Stomach (tissue), 9 donors: ENCODE results near the gene PRDM16. TPM values are rescaled to one million over a fixed set of nuclear protein-coding genes. Genes with fewer than 3 reads are reported as not detected.

Experiments used
- DNase-seq, 2 donors: peaks; one replicate each; pipeline versions ENCODE4 v3.0.0 to v3.0.0-alpha.2; 2013 to 2019
- H3K27ac ChIP-seq, 5 donors: fragments of 200-600 bp in 4 of 5; sonication (generic) in 4 of 5; one replicate each; pipeline ENCODE4 v1.5.1; 2013 to 2019; ENCODE audit warnings: mild to moderate bottlenecking in 1 of 5, moderate library complexity in 1 of 5
- H3K27me3 ChIP-seq, 3 donors: fragments of 200-600 bp; sonication (generic); one replicate each; pipeline ENCODE4 v1.5.1; 2017 to 2019; ENCODE audit warnings: mixed run types in 1 of 3
- H3K36me3 ChIP-seq, 4 donors: fragments of 200-600 bp; sonication (generic); 1 replicate in 3 of 4; 2 replicates in 1 of 4; pipeline ENCODE4 v1.5.1; 2016 to 2019
- H3K4me1 ChIP-seq, 4 donors: fragments of 200-600 bp; sonication (generic); one replicate each; pipeline ENCODE4 v1.5.1; 2016 to 2019
- H3K4me3 ChIP-seq, 4 donors: fragments of 200-600 bp; sonication (generic) in 3 of 4; one replicate each; pipeline ENCODE4 v1.5.1; 2016 to 2019; ENCODE audit warnings: mild to moderate bottlenecking in 1 of 4
- H3K9me3 ChIP-seq, 4 donors: fragments of 200-600 bp; sonication (generic); one replicate each; pipeline ENCODE4 v1.5.1; 2016 to 2019
- EP300 ChIP-seq: sonication (generic); formaldehyde crosslinking; IDR thresholded peaks from one replicate; pipeline ENCODE4 v1.6.1; 2017; ENCODE audit warnings: antibody characterized with exemption
- POLR2A ChIP-seq, 4 donors: fragments of 450-650 bp; IDR thresholded peaks; one replicate each; pipeline ENCODE4 v1.6.1; 2016; ENCODE audit warnings: antibody characterized with exemption in 4 of 4, control low read depth in 2 of 4, mild to moderate bottlenecking in 1 of 4, moderate library complexity in 1 of 4
- POLR2AphosphoS5 ChIP-seq, 3 donors: sonication (generic); formaldehyde crosslinking; IDR thresholded peaks; one replicate each; pipeline ENCODE4 v1.6.1; 2016; ENCODE audit warnings: antibody characterized with exemption in 3 of 3
- WGBS, 5 donors: extraction: QIAGEN DNeasy Blood & Tissue Kit in 3 of 5; methylation state at CpG; one replicate each; pipeline versions ENCODE4 v1.1.5 to v1.1.7; 2013 to 2018; 5-methylcytosine and 5-hydroxymethylcytosine counted together
- intact Hi-C: fragments of 100-400 bp; cut with DNase I; formaldehyde crosslinking; loops from one replicate; pipeline ENCODE4 v1.15.1; 2023; ENCODE audit warnings: low total_unique reads
- polyA plus RNA-seq, 3 donors: library from polyadenylated mRNA; stranded (reverse); fragments of 200-250 nt; gene quantifications; one replicate each; pipeline ENCODE4 v1.2.3, GENCODE V29; 2013
- total RNA-seq, 5 donors: library from RNA; depleted of rRNA; stranded (reverse); fragments of >200 nt; gene quantifications; one replicate each; pipeline versions ENCODE4 v1.1.0 to v1.2.3, GENCODE V29; 2014 to 2016
- TF ChIP-seq, protein P1 (sequence below), 7 experiments: fragments of 450-650 bp in 4 of 7; fragments of 200-600 bp in 3 of 7; sonication (generic) in 3 of 7; IDR thresholded peaks; one replicate each; pipeline ENCODE4 v1.5.1; 2016 to 2019; ENCODE audit warnings: antibody characterized with exemption in 7 of 7, control low read depth in 2 of 7, mild to moderate bottlenecking in 1 of 7
- donor health status: healthy with polysubstance abuse.
- donor health status: Bipolar disorder and iron deficiency.
- donor health status: healthy.

PRDM16 gene
- total and polyA plus RNA-seq, 8 donors, result 0.29 to 222 (median 15.8) TPM

DNA sequence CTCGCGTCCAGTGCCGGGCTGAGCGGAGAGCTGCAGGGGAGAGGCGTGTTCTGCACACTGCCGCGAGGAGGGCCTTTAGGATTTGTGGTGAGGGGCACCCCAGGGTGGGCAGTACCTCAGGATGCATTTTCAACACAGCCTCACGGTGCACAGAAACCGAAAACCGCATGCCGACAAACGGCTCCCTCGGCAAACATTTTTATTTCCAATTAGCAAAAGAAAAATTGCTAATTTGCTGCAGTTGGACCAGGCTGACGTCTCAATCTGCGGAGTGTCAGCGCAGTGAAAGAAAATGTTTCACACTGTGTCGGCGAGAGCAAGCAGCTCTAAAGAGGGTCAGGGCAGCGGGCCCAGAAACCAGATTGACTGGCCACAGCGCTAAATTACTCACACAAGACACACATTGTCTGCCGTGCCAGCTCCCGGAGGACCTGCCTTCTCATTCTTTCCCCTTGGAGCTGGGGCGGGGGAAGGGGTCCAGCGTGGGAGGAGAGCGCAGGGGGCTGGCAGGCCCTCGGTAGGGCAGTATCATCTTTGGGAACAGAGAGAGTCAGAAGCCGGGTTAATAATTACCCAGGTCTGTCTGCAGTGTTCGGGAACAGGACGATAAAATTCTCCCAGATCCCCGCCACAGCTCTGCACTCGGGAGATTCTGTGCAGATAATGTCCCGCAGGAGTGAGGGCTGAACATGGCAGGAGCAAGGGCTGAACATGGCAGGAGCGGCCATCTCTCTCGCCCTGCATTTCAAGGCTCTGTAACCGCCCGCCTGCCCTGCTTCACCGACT is 150.2 kb downstream of the PRDM16 start:
- DNase-seq, result peak; percentile 89 to 91
- Histone ChIP-seq H3K36me3 (no peaks in the 10 kb centered on the region), H3K4me3 (peak overlapping the region in 2 of 4 donors; percentile 6 to 11), H3K27me3 (peaks cover 0 to 7% (median 0%) of the 10 kb centered on the region in 3 donors), H3K27ac (peak overlapping the region; percentile 77 to 91 (median 84)), H3K4me1 (peaks cover 46 to 77% (median 67%) of the 10 kb centered on the region in 4 donors), H3K9me3 (no peaks in the 10 kb centered on the region)
- intact Hi-C loops, result no loop called here
- 27 to 41% (median 32%) methylated on average over 35 to 37 of the region's 37 CpGs for WGBS, 5 donors
- TF ChIP-seq POLR2A (IDR thresholded peaks at IDR 0.05) (no peak), EP300 (no peak), POLR2AphosphoS5 (IDR thresholded peaks at IDR 0.05) (peak in 2 of 3 donors; percentile 61 to 64)
- TF ChIP-seq, protein P1, sequence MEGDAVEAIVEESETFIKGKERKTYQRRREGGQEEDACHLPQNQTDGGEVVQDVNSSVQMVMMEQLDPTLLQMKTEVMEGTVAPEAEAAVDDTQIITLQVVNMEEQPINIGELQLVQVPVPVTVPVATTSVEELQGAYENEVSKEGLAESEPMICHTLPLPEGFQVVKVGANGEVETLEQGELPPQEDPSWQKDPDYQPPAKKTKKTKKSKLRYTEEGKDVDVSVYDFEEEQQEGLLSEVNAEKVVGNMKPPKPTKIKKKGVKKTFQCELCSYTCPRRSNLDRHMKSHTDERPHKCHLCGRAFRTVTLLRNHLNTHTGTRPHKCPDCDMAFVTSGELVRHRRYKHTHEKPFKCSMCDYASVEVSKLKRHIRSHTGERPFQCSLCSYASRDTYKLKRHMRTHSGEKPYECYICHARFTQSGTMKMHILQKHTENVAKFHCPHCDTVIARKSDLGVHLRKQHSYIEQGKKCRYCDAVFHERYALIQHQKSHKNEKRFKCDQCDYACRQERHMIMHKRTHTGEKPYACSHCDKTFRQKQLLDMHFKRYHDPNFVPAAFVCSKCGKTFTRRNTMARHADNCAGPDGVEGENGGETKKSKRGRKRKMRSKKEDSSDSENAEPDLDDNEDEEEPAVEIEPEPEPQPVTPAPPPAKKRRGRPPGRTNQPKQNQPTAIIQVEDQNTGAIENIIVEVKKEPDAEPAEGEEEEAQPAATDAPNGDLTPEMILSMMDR (IDR thresholded peaks at IDR 0.05), result no peak

DNA sequence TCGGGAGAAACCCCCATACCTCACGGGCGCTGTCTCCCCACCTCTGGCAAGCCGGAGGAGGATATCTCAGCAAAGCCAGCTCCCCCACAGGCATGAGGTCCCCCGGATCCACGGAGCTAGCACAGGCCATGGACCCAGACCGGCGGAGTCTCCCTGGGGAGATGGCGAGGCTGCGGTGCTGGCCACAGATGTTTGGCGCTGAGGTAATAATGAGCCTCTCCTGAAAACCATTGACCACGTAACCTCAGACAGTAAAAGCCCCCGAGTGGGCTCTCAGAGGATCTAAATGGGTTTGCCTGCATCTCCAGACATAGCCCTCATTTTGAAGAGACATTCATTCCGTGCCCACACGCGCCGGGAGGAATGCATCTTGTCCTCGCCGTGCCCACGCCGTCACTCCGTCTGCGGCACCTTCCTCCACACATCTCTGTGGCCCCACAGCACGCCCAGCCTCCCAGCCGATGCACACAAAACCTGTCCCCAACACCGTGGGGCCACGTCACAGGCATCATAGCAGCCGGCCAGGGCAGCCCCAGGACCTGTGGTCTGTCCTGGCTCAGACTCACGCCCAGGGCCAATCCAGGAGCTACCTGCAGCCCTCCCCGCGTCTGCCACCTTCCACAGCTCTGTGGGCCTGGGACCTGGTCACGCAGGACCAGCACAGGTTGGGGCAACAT is 150.9 kb downstream of the PRDM16 start:
- no peak overlapping the region for H3K4me3 ChIP-seq
- peaks cover 0 to 7% (median 0%) of the 10 kb centered on the region in 3 donors for H3K27me3 ChIP-seq
- TF ChIP-seq, protein P1 (IDR thresholded peaks at IDR 0.05), result no peak
- no peak for TF ChIP-seq POLR2AphosphoS5 (IDR thresholded peaks at IDR 0.05)
- no peak for TF ChIP-seq EP300
- no peak for TF ChIP-seq POLR2A (IDR thresholded peaks at IDR 0.05)
- DNase-seq, result no peak
- H3K9me3 ChIP-seq, result no peaks in the 10 kb centered on the region
- peak overlapping the region; percentile 77 to 91 (median 84) for H3K27ac ChIP-seq
- intact Hi-C loops, result no loop called here
- peaks cover 46 to 72% (median 67%) of the 10 kb centered on the region in 4 donors for H3K4me1 ChIP-seq
- H3K36me3 ChIP-seq, result no peaks in the 10 kb centered on the region
- WGBS, 5 donors, result 72 to 81% (median 73%) methylated on average over 28 to 32 of the region's 32 CpGs

DNA sequence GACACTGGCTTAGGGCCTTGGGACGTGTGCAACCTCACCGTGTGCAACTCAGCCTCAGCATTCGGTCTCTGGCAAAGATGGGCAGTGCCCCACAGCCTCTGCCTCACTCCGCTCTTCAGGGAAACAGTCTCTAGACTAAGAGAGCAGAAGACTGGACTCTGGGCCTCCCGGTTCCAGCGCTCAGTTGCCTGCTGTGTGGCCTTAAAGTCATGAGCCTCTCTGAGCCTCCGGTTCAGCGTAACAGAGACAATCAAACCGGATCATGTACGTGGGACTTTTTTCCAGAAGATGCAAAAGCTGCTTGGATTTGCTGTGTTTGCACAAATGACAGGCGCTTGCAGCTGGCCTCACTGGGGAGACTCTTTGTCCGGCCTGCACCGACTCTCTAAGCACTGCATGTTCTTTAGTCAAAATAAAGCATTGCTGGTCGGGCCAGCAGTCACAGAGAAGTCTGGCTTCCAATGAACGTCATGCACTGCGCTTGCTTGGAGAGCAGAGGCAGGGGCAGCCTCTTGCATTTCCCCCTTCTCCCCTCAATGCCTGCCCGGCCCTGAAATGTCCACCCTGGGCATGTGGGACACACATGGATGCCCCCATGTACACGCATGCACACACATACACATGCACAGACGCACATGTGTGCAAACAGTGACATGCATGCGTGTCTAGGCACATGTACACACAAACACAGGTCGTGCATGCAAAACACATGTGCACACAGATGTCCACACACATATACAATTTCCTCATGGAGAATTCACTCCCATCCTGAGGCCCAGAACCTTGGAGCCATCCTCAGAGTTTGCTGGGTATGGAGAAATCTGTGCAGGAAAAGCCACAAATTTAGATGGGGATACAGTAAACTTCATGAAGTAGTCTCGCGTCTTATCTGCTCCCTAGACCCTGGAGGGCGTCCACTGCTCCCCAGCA is 152.4 kb downstream of the PRDM16 start:
- peak in 1 of 2 donors; percentile 55 for DNase-seq
- peaks cover 0 to 9% (median 0%) of the 10 kb centered on the region in 3 donors for H3K27me3 ChIP-seq
- no peak for TF ChIP-seq POLR2AphosphoS5 (IDR thresholded peaks at IDR 0.05)
- TF ChIP-seq, protein P1 (IDR thresholded peaks at IDR 0.05), result no peak
- TF ChIP-seq EP300, result no peak
- TF ChIP-seq POLR2A (IDR thresholded peaks at IDR 0.05), result no peak
- no peaks in the 10 kb centered on the region for H3K36me3 ChIP-seq
- WGBS, 5 donors, result 48 to 61% (median 51%) methylated on average over 23 to 24 of the region's 24 CpGs
- peaks cover 46 to 74% (median 70%) of the 10 kb centered on the region in 4 donors for H3K4me1 ChIP-seq
- no peaks in the 10 kb centered on the region for H3K9me3 ChIP-seq
- H3K27ac ChIP-seq, result peak overlapping the region; percentile 77 to 91 (median 84)
- intact Hi-C loops, result no loop called here
- H3K4me3 ChIP-seq, result no peak overlapping the region
